Uterus (tissue), 4 donors: ENCODE measurements around the gene CNNM3. TPM values are rescaled to one million over a fixed set of nuclear protein-coding genes. Genes with fewer than 3 reads are reported as not detected.

ENCODE experiments used
- DNase-seq, 2 donors: peaks; one replicate each; pipeline ENCODE4 v3.0.0-alpha.2; 2019 to 2020
- H3K27ac ChIP-seq, 2 donors: fragments of 200-600 bp; sonication (generic); 1 replicate in 1 of 2; 2 replicates in 1 of 2; pipeline ENCODE4 v1.5.1; 2016 to 2018
- H3K27me3 ChIP-seq, 2 donors: fragments of 200-600 bp; sonication (generic); one replicate each; pipeline ENCODE4 v1.5.1; 2018 to 2019; ENCODE audit warnings: control low read depth in 1 of 2
- H3K36me3 ChIP-seq, 2 donors: fragments of 200-600 bp; sonication (generic); one replicate each; pipeline ENCODE4 v1.5.1; 2019; ENCODE audit warnings: control low read depth in 1 of 2
- H3K4me1 ChIP-seq, 2 donors: fragments of 200-600 bp; sonication (generic); one replicate each; pipeline ENCODE4 v1.5.1; 2018 to 2019; ENCODE audit warnings: control low read depth in 1 of 2
- H3K4me3 ChIP-seq, 2 donors: fragments of 200-600 bp; sonication (generic); 1 replicate in 1 of 2; 2 replicates in 1 of 2; pipeline ENCODE4 v1.5.1; 2018 to 2019; ENCODE audit warnings: mild to moderate bottlenecking in 1 of 2
- H3K9me3 ChIP-seq, 2 donors: fragments of 200-600 bp; sonication (generic); one replicate each; pipeline ENCODE4 v1.5.1; 2019; ENCODE audit warnings: control low read depth in 1 of 2
- POLR2A ChIP-seq, 2 donors: fragments of 450-650 bp; IDR thresholded peaks; one replicate each; pipeline ENCODE4 v1.6.1; 2016; ENCODE audit warnings: antibody characterized with exemption in 2 of 2, mild to moderate bottlenecking in 1 of 2, moderate library complexity in 1 of 2
- intact Hi-C: fragments of 100-400 bp; cut with DNase I; formaldehyde crosslinking; loops from one replicate; pipeline ENCODE4 v1.15.1; 2023; ENCODE audit warnings: low total_unique reads
- total RNA-seq, 4 donors: library from RNA; depleted of rRNA in 3 of 4; stranded (reverse); fragments of >200 nt in 3 of 4; gene quantifications; one replicate each; pipeline versions ENCODE4 v1.1.0 to v1.2.4, GENCODE V29; 2014 to 2023
- TF ChIP-seq, protein P1 (sequence below), 4 experiments: fragments of 200-600 bp in 2 of 4; fragments of 450-650 bp in 2 of 4; sonication (generic) in 2 of 4; IDR thresholded peaks; one replicate each; pipeline ENCODE4 v1.5.1; 2016 to 2019; ENCODE audit warnings: antibody characterized with exemption in 4 of 4, mild to moderate bottlenecking in 2 of 4, moderate library complexity in 1 of 4
- donor health status: DM: yes; HTN: yes; CAD: no.

The CNNM3 gene
- total RNA-seq, 4 donors from 2014 or later: 1.5 to 21.1 (median 11.2) TPM

DNA sequence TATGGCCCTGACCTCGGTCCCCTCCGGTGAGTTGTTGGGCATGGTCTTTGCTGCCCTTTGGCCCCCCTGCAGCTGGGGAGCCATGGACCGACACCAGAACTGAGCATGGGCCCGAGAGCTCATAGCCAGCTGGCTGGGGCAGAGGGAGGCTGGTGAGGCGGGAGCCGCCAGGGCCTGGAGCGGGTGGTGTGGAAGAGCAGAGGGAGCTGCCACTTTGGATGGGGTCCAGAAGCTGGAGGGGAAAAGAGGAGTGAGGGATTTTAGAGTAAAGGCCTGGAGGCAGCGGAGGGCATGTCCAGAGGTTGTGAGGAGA lies 16.5 kb upstream of the CNNM3 start:
- H3K4me3 ChIP-seq: no peak overlapping the region
- DNase-seq: no peak
- H3K9me3 ChIP-seq: no peaks in the 10 kb centered on the region
- TF ChIP-seq POLR2A (IDR thresholded peaks at IDR 0.05): no peak
- TF ChIP-seq, protein P1, sequence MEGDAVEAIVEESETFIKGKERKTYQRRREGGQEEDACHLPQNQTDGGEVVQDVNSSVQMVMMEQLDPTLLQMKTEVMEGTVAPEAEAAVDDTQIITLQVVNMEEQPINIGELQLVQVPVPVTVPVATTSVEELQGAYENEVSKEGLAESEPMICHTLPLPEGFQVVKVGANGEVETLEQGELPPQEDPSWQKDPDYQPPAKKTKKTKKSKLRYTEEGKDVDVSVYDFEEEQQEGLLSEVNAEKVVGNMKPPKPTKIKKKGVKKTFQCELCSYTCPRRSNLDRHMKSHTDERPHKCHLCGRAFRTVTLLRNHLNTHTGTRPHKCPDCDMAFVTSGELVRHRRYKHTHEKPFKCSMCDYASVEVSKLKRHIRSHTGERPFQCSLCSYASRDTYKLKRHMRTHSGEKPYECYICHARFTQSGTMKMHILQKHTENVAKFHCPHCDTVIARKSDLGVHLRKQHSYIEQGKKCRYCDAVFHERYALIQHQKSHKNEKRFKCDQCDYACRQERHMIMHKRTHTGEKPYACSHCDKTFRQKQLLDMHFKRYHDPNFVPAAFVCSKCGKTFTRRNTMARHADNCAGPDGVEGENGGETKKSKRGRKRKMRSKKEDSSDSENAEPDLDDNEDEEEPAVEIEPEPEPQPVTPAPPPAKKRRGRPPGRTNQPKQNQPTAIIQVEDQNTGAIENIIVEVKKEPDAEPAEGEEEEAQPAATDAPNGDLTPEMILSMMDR (IDR thresholded peaks at IDR 0.05): no peak
- intact Hi-C loops: no loop called here
- no peak overlapping the region for H3K27ac ChIP-seq
- H3K27me3 ChIP-seq: no peaks in the 10 kb centered on the region
- no peaks in the 10 kb centered on the region for H3K36me3 ChIP-seq
- no peaks in the 10 kb centered on the region for H3K4me1 ChIP-seq

DNA sequence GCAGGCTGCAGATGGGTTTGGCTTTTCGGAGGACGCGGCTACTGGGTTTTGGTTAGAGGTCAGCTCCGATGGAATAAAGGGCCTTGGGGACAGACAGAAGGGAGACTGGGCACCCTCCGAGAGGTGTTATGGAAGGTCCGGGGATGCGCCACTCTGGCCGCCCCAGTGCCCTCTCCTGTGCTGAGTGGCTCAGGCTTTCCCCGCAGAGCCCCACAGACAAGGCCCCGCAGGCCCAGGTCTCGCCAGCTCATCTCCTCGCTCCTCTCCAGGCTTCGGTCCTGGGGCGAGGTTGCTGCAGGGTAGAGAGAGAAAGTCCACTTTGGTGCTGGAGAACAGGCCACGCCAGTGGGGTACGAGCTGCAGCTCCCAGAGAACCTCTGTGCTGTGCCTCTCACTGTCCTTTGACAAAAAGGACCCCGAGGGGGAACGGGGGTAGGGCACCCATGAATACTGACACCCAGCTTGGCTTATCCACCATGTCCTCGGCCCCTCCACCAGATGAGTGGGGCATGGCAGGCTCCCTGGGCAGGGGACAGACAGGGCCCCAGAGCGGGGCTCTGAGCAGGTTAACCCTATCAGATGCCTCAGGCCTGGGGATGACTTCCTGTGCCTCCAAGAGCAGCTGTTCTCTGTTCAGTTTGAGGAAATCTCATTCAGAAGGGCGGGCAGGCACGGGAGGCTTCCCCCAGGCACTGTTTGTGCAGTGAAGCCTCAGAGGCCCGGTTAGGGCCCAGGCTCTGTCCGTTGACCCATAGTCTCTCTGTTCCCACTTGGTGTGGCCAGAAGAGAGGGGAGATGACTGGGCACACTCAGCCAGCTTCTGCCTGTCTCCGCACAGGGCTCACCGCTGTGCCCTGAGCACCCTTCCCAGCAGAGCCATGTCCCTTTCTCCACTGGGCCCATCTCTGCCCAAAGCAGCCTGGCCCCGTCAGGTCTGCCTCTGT lies 15.7 kb upstream of the CNNM3 start:
- intact Hi-C loops: no loop called here
- Histone ChIP-seq H3K4me3 (no peak overlapping the region), H3K36me3 (no peaks in the 10 kb centered on the region), H3K27ac (peak overlapping the region in 1 of 2 donors; percentile 24), H3K27me3 (no peaks in the 10 kb centered on the region), H3K4me1 (no peaks in the 10 kb centered on the region), H3K9me3 (no peaks in the 10 kb centered on the region)
- TF ChIP-seq POLR2A (IDR thresholded peaks at IDR 0.05): no peak
- TF ChIP-seq, protein P1 (IDR thresholded peaks at IDR 0.05): no peak
- DNase-seq: no peak

DNA sequence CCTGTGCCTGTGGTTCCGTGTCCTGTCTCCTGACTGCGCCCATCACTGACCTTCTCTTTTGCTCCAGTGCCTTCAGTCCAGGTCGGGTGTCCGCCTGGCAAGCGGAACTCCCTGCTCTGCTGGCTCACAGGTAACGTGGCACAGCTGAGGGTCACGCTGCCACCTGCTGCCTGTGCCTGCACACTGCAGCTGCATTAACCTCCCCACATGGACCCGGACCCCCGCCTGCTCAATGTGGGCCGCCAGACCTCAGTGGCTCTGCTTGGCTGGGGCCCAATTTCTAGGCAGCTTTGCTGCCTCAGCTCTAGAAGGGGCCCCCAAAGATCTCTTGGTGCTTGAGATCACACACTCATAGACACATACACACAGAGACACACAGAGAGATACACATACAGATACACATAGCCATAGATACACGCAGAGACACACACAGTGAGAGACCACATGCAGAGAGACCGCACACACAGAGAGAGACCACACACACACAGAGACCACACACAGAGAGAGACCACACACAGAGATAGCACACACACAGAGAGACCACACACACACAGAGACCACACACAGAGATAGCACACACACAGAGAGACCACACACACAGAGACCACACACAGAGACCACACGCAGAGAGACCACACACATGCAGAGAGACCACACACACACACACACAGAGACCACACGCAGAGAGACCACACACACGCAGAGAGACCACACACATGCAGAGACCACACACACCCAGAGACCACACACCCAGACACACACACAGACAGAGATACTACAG lies 14.9 kb upstream of the CNNM3 start:
- H3K4me1 ChIP-seq: no peaks in the 10 kb centered on the region
- peak overlapping the region in 1 of 2 donors; percentile 24 for H3K27ac ChIP-seq
- TF ChIP-seq, protein P1 (IDR thresholded peaks at IDR 0.05): peak; percentile 70 to 91 (median 84)
- no peak for TF ChIP-seq POLR2A (IDR thresholded peaks at IDR 0.05)
- peak; percentile 72 for DNase-seq
- H3K4me3 ChIP-seq: no peak overlapping the region
- no peaks in the 10 kb centered on the region for H3K9me3 ChIP-seq
- no peaks in the 10 kb centered on the region for H3K36me3 ChIP-seq
- H3K27me3 ChIP-seq: no peaks in the 10 kb centered on the region
- intact Hi-C loops: no loop called here

- H3K36me3 ChIP-seq: no peaks in the 10 kb centered on the region
- H3K9me3 ChIP-seq: no peaks in the 10 kb centered on the region
- H3K4me1 ChIP-seq: no peaks in the 10 kb centered on the region
- no peak overlapping the region for H3K27ac ChIP-seq
- intact Hi-C loops: no loop called here
- no peak for TF ChIP-seq POLR2A (IDR thresholded peaks at IDR 0.05)
- TF ChIP-seq, protein P1 (IDR thresholded peaks at IDR 0.05): no peak
- H3K4me3 ChIP-seq: no peak overlapping the region
- no peaks in the 10 kb centered on the region for H3K27me3 ChIP-seq
- no peak for DNase-seq
Measured at GRCh38 chr2:96801786-96802595, 14.1 kb upstream of the CNNM3 start.
